AG09309 (cell line): ENCODE data around the gene GSC2.

Experiments used
- DNase-seq: peaks from one replicate; pipeline ENCODE4 v3.0.0-alpha.2; 2010; ENCODE audit warnings: low read depth
- H3K4me3 ChIP-seq: 2 replicates; pipeline ENCODE4 v1.5.1; 2011; ENCODE audit warnings: mild to moderate bottlenecking, low read depth, low read length, moderate library complexity; ENCODE audit not compliant: control insufficient read depth
- TF ChIP-seq, protein P1 (sequence below): IDR thresholded peaks from 2 replicates; pipeline ENCODE4 v1.5.1; 2011; ENCODE audit warnings: mild to moderate bottlenecking, low read depth, low read length, inconsistent platforms; ENCODE audit not compliant: insufficient read depth, control insufficient read depth; ENCODE audit errors: missing control alignments

GSC2 gene

GRCh38 chr22:19143212-19143611, 6.9 kb downstream of the GSC2 start:
- H3K4me3 ChIP-seq: no peak overlapping the region

DNA sequence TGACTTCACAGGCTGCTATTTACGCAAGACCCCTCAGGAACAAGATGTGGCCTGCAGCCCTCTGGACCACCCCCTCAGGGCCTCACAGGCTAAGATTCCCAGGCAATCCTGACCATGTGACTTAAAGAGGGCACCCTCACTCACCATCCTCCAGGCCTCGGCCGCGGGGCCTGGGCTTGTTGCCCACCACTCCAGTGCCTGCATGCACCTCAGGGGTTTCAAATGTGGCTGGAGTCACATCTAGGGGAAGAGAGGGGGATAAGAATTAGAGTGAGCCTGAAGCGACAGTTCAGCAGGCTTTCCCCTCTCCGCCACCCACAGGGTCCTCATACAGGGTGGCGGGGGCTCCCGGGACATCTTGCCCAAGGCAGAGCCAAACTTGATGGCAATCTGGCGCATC, 7.7 kb downstream of the GSC2 start:
- TF ChIP-seq, protein P1, sequence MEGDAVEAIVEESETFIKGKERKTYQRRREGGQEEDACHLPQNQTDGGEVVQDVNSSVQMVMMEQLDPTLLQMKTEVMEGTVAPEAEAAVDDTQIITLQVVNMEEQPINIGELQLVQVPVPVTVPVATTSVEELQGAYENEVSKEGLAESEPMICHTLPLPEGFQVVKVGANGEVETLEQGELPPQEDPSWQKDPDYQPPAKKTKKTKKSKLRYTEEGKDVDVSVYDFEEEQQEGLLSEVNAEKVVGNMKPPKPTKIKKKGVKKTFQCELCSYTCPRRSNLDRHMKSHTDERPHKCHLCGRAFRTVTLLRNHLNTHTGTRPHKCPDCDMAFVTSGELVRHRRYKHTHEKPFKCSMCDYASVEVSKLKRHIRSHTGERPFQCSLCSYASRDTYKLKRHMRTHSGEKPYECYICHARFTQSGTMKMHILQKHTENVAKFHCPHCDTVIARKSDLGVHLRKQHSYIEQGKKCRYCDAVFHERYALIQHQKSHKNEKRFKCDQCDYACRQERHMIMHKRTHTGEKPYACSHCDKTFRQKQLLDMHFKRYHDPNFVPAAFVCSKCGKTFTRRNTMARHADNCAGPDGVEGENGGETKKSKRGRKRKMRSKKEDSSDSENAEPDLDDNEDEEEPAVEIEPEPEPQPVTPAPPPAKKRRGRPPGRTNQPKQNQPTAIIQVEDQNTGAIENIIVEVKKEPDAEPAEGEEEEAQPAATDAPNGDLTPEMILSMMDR: no peak
- no peak overlapping the region for H3K4me3 ChIP-seq
- no peak for DNase-seq

More at GRCh38 chr22:19143212-19143611, 6.9 kb downstream of the GSC2 start:
- no peak for DNase-seq
- TF ChIP-seq, protein P1: no peak

DNA sequence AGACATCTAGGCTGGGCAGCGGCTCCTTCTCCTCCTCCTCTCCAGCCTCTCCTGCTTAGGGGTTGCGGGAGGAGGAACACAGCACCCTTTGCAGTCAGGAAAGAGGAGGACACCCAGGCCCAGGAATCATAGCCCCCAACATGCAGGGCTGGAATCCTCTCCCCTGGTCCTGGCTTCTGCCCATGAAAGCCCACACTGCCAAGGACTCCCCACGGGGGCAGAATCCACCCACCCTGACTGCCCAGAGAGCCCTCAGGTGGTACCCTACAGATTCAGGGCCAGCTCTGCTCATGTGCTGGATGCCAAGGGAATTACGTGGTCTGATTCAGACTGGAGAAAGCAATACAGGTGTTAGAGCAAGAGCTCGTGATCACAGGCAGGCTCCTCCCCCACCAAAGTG, 10.1 kb downstream of the GSC2 start:
- H3K4me3 ChIP-seq: no peak overlapping the region
- DNase-seq: no peak
- TF ChIP-seq, protein P1: no peak

DNA sequence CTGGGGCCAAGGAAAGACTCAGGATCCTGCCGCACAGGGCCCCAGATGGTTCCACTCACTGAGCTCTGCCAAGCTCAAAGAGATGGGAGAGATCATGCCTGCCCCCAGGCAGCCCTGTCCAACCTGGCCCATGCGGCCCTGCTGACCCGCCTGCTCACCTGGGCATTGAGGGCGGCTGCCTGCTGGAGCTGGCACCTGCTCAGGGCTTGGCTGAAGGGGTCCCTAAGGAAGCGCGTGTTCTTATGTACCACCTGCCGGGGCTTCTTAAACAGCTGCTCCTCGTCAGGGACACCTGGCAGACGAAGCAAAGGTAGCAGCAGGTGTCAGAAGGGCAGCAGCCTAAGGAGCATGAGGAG, 11.1 kb downstream of the GSC2 start:
- H3K4me3 ChIP-seq: no peak overlapping the region
- DNase-seq: no peak
- TF ChIP-seq, protein P1: no peak

DNA sequence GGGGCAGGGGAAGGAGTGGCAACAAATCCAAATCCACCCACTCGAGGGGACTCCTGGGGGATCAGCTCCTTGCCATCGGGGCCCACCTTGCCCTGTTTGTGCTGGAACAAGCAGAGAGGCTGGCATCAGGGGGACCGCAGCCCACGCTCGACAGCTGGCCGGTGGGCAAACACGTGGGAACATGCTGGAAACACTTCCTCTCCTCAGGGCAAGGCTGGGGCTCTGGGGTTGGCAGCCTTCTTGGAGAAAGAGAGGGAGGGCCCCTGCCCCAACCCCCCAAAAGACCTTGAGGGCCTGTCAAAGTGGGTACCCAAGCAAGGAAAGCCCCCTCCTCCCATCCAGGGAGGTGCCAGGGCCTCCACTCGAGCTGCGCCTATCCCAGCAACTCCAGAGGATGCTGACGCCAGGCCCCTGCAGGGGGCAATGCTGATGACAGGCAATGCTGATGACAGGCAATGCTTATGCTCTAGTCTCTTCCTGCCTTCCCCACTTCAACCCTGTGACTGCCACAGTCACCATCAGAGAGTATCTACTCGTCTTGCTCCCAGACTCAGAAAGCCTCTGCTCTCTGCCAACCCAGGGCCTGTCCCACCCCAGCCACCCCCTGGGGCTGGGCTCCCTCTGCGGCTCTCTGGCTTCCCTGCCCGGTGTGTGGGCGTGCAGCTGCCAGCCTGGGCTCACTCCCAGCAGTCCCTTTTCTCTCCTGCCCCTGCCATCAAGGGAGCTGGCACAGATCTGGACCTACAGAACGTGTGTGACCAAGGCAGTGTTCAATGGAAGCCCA, 11.7 kb downstream of the GSC2 start:
- no peak overlapping the region for H3K4me3 ChIP-seq
- TF ChIP-seq, protein P1: no peak
- DNase-seq: no peak

DNA sequence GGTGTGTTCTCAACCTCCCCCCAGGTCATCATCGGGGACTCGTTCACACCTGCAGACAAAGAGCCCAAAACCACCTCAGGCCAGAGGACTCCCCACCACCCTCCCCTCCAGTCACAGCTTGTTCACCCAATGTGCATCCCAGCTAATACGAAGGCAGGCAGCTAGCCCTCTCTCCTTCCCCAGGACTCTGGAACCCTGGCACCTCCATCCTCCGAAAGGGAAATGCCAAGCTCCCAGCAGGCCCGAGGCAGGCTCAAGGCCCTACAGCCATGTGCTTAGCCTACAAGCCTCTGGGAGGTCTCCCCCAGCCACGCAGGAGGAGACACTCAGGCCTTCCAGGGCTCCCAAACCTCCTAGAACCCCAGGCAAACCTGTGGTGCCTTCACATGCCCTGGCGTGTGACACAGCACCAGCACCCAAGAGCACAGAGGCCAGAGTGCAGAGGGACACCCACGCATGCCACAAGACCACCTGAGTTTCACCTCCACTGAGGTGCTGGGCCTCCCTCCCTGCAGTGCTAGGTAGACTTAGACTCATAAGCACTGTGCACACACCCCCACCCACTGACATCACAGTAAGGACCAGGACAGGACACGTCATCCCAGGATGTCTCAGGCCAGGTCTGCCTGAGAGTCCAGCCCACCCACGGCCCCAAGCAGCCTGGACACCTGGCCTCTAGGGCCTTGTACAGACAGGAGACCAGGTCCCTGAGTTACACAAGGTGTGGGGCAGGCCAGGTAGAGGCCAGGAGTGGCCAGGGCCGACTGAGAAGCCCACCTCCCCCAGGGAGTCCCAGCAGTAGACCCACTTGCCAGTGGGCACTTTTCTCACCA, 12.5 kb downstream of the GSC2 start:
- DNase-seq: no peak
- TF ChIP-seq, protein P1: no peak
- no peak overlapping the region for H3K4me3 ChIP-seq
